ENCODE measurements around the gene TGFBRAP1. TPM values are rescaled to one million over a fixed set of nuclear protein-coding genes. Genes with fewer than 3 reads are reported as not detected.

The TGFBRAP1 gene
- total RNA-seq, 1 donor, result 17.7 TPM

DNA sequence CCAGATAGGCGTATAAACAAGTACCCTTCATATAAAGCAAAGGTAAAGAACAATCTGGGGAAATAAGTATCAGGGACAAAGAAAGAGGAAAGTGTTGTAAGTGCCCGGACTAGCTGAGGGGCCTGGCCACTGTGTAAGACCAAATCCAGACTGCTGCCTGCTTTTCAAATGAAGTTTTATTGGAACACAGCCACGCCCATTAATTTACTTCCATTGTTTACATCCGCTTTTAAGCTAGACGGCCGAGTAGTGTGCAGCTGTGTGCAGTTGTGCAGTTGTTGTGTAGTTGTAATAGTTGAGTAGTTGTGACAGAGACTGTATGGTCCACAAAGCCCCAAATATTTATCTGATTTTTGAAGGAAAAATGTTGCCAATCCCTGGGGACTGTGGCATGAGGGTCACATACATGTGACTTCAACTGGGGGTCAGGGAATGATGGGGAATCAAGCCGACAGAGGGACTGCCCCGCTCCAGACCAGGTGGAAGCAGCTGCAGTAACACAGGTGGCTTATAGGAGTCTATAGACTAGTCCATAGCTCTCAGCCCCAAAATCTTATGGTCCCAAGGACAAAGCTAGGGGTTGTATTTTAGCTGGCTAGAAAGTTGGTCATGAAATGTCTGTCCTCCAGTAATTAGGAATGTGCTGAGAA lies 39.3 kb upstream of the TGFBRAP1 start:
- TF ChIP-seq, protein P1, sequence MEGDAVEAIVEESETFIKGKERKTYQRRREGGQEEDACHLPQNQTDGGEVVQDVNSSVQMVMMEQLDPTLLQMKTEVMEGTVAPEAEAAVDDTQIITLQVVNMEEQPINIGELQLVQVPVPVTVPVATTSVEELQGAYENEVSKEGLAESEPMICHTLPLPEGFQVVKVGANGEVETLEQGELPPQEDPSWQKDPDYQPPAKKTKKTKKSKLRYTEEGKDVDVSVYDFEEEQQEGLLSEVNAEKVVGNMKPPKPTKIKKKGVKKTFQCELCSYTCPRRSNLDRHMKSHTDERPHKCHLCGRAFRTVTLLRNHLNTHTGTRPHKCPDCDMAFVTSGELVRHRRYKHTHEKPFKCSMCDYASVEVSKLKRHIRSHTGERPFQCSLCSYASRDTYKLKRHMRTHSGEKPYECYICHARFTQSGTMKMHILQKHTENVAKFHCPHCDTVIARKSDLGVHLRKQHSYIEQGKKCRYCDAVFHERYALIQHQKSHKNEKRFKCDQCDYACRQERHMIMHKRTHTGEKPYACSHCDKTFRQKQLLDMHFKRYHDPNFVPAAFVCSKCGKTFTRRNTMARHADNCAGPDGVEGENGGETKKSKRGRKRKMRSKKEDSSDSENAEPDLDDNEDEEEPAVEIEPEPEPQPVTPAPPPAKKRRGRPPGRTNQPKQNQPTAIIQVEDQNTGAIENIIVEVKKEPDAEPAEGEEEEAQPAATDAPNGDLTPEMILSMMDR (IDR thresholded peaks at IDR 0.05; ENCODE audit: insufficient read depth, low read length), result no peak
- no peak for DNase-seq (ENCODE audit: low read depth)
- no peak overlapping the region for H3K4me3 ChIP-seq (ENCODE audit: low read depth, low read length)

DNA sequence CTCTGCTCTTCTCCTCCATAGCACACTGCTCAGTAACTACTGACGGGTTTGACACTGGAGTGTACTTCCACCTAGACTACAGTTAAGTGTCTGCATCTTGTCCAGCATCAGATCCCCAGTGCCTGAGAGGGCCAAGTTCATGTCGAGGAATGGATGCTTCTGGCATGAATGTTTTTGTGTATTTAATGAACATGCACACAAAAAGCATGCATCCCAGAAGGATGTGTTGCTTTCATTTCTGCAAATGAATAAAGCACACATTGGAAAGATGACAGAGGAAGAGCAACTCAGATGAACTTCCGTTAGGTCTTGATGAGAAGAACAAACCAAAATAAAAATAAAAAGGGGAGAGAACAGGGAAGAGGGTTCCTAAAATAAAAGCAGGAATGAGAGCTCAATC lies 35.7 kb upstream of the TGFBRAP1 start:
- DNase-seq (ENCODE audit: low read depth), result no peak
- H3K4me3 ChIP-seq (ENCODE audit: low read depth, low read length), result no peak overlapping the region
- TF ChIP-seq, protein P1 (IDR thresholded peaks at IDR 0.05; ENCODE audit: insufficient read depth, low read length), result no peak

GRCh38 chr2:105364436-105365139 lies 35.1 kb upstream of the TGFBRAP1 start:
- no peak overlapping the region for H3K4me3 ChIP-seq (ENCODE audit: low read depth, low read length)
- TF ChIP-seq, protein P1 (IDR thresholded peaks at IDR 0.05; ENCODE audit: insufficient read depth, low read length), result no peak
- DNase-seq (ENCODE audit: low read depth), result no peak

DNA sequence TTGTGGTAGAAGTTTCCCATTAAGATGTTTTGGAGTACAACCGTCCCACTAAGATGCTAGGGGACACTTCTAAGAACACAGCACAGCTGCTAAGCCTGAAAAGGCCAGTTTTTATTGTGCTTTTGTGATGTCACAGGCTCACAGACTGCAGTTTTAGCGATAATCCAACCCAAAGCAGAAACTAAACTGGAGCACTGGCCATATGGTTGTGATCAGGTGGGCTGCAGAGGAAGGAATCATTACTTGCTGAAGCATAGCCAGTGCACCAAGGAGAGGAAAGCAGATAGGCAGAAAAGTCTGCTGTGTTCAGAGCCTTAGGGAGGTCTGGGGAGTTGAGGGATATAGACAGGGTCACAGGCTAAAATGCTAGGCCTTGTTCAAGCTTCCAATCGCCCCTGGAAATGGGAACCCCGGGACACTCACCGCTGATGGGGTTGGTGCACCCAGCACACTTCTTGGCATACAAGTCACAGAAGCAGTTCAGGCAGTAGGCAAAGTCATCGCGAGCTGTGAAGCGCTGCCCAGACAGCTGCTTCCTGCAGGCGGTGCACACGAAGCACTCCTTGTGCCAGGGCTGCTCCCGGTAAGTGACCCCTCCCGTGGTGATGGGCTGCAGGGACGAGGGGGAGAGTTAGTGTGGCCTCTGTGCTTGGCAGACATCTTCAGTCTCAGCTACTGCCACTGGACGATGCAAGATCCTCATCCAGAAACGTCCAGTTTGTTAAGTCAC lies 33.5 kb upstream of the TGFBRAP1 start:
- DNase-seq (ENCODE audit: low read depth), result no peak
- TF ChIP-seq, protein P1 (IDR thresholded peaks at IDR 0.05; ENCODE audit: insufficient read depth, low read length), result no peak
- H3K4me3 ChIP-seq (ENCODE audit: low read depth, low read length), result no peak overlapping the region

- TF ChIP-seq, protein P1 (IDR thresholded peaks at IDR 0.05; ENCODE audit: insufficient read depth, low read length), result no peak
- no peak for DNase-seq (ENCODE audit: low read depth)
- no peak overlapping the region for H3K4me3 ChIP-seq (ENCODE audit: low read depth, low read length)
Measured at GRCh38 chr2:105361102-105361889, 31.8 kb upstream of the TGFBRAP1 start.

DNA sequence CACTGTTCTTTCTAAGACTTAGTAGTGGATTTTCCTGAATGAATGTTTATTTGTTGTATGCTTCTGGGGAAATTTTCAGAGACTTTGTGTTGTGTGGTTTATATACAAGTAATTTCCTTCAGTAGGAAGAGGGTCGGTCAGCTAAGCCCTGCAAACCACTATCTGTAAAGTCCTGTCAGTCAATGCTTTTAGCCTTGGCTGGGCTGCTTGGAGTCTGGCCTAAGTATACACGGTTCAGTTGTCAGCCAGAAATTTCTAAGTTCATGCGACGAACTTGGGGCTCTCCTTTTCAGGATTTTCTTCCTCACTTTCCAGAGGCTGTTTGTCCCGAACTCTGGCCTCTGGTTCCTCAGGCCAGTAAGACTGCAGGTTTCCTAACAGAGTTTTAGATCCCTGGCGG lies 29.1 kb upstream of the TGFBRAP1 start:
- no peak overlapping the region for H3K4me3 ChIP-seq (ENCODE audit: low read depth, low read length)

More for the DNA sequence above, 29.1 kb upstream of the TGFBRAP1 start:
- TF ChIP-seq, protein P1 (IDR thresholded peaks at IDR 0.05; ENCODE audit: insufficient read depth, low read length), result no peak
- DNase-seq (ENCODE audit: low read depth), result peak; percentile 54

Data from fibroblast of the aortic adventitia (primary cell).